Mesothelial cell of epicardium (in vitro differentiated cells): ENCODE data around the gene TMEM51. TPM values are rescaled to one million over a fixed set of nuclear protein-coding genes. Genes with fewer than 3 reads are reported as not detected.
A peak's percentile ranks its signal among the peaks of the same experiment; 100 is the strongest.
"Not testable (repeated sequence)": the region's sequence is repeated elsewhere in the genome, so short reads cannot be mapped to it uniquely, and the experiment has no call there.

ENCODE experiments used
- DNase-seq, 2 experiments: peaks; one replicate each; pipeline ENCODE4 v3.0.0; 2021; ENCODE audit warnings: low spot score in 2 of 2; ENCODE audit not compliant: unreplicated experiment in 2 of 2
- H3K27ac Mint-ChIP-seq: 2 replicates; pipeline ENCODE4 v1.8.0; 2021; ENCODE audit warnings: mixed read lengths
- H3K27me3 Mint-ChIP-seq: 2 replicates; pipeline ENCODE4 v1.8.0; 2021; ENCODE audit warnings: low read depth, mixed read lengths
- H3K36me3 Mint-ChIP-seq: 2 replicates; pipeline ENCODE4 v1.8.0; 2021; ENCODE audit warnings: mixed read lengths
- H3K4me1 Mint-ChIP-seq: 2 replicates; pipeline ENCODE4 v1.8.0; 2021; ENCODE audit warnings: mixed read lengths
- H3K4me3 Mint-ChIP-seq: 2 replicates; pipeline ENCODE4 v1.8.0; 2021; ENCODE audit warnings: mild to moderate bottlenecking, moderate library complexity, mixed read lengths
- H3K9me3 Mint-ChIP-seq: 2 replicates; pipeline ENCODE4 v1.8.0; 2021; ENCODE audit warnings: mixed read lengths
- total RNA-seq: library from RNA; stranded (reverse); gene quantifications from 3 replicates; pipeline ENCODE4 v1.2.1, GENCODE V29; 2021
- TF ChIP-seq, protein P1 (sequence below): fragments of 200-600 bp; sonication (generic); IDR thresholded peaks from one replicate; pipeline ENCODE4 v1.5.0; 2021; ENCODE audit warnings: antibody characterized with exemption; ENCODE audit not compliant: unreplicated experiment

The TMEM51 gene
- total RNA-seq, 1 donor from 2014 or later = 10.9 TPM

DNA sequence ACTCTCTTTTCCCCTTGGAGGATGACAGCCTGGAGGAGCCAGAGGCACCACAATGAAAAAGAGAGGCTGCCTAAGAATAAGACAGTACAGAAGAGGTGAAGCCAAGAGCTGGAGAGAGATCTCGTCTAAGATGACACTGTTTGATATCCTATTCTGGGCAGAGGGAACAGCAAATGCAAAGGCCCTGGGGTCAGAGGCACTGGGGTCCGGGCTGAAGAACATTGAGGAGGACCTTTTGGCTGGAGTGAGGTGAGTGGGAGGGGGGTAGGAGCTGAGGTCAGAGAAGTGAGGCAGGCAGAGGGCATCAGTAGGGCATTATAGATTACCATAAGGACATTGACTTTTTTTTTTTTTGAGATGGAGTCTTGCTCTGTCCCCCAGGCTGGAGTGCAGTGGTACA lies 19.3 kb upstream of the TMEM51 start:
- Mint-ChIP-seq H3K27me3 (no peaks in the 10 kb centered on the region), H3K9me3 (peaks cover 10% of the 10 kb centered on the region), H3K4me1 (peaks cover 5% of the 10 kb centered on the region), H3K27ac (no peak overlapping the region), H3K36me3 (no peaks in the 10 kb centered on the region), H3K4me3 (no peak overlapping the region)
- TF ChIP-seq, protein P1, sequence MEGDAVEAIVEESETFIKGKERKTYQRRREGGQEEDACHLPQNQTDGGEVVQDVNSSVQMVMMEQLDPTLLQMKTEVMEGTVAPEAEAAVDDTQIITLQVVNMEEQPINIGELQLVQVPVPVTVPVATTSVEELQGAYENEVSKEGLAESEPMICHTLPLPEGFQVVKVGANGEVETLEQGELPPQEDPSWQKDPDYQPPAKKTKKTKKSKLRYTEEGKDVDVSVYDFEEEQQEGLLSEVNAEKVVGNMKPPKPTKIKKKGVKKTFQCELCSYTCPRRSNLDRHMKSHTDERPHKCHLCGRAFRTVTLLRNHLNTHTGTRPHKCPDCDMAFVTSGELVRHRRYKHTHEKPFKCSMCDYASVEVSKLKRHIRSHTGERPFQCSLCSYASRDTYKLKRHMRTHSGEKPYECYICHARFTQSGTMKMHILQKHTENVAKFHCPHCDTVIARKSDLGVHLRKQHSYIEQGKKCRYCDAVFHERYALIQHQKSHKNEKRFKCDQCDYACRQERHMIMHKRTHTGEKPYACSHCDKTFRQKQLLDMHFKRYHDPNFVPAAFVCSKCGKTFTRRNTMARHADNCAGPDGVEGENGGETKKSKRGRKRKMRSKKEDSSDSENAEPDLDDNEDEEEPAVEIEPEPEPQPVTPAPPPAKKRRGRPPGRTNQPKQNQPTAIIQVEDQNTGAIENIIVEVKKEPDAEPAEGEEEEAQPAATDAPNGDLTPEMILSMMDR = no peak
- no peak for DNase-seq

DNA sequence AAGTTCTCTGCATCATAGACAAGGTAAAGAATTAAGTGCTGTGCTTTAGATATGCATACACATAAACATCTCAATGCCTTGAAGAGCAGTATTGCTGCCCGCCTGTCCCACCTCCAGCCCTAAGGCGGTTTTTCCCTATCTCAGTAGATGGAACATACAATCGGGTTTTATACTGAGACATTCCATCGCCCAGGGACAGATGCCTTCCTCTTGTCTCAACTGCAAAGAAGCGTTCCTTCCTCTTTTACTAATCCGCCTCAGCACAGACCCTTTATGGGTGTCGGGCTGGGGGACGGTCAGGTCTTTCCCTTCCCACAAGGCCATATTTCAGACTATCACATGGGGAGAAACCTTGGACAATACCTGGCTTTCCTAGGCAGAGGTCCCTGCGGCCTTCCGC lies 17.9 kb upstream of the TMEM51 start:
- not testable (repeated sequence) for H3K36me3 Mint-ChIP-seq, DNase-seq, H3K27me3 Mint-ChIP-seq, H3K27ac Mint-ChIP-seq, H3K4me3 Mint-ChIP-seq, H3K9me3 Mint-ChIP-seq
- peaks cover 10% of the 10 kb centered on the region for H3K4me1 Mint-ChIP-seq

DNA sequence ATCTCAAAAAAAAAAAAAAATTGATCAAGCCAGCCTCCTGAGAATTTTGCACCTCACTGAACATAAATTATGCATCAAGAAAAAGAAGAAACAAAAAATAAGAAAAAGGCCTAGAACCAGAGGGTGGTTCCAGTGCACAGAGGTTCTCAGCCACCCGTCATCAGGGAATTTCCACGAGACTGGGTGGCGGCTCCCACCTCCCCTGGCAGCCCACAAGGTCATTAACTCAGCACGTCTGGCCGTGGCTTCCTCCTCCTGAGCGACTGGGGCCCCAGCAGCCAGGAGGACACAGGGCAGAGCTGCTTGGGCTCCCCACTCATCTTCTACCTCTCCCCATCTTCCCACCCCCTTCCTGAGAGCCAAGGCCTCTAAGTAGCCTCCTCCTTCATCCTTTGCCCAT lies 15.7 kb upstream of the TMEM51 start:
- TF ChIP-seq, protein P1 = no peak
- no peak for DNase-seq
- Mint-ChIP-seq H3K27me3 (peaks cover 2% of the 10 kb centered on the region), H3K36me3 (peaks cover under 1% of the 10 kb centered on the region), H3K27ac (no peak overlapping the region), H3K4me1 (peaks cover 18% of the 10 kb centered on the region), H3K9me3 (peaks cover 1% of the 10 kb centered on the region), H3K4me3 (no peak overlapping the region)

DNA sequence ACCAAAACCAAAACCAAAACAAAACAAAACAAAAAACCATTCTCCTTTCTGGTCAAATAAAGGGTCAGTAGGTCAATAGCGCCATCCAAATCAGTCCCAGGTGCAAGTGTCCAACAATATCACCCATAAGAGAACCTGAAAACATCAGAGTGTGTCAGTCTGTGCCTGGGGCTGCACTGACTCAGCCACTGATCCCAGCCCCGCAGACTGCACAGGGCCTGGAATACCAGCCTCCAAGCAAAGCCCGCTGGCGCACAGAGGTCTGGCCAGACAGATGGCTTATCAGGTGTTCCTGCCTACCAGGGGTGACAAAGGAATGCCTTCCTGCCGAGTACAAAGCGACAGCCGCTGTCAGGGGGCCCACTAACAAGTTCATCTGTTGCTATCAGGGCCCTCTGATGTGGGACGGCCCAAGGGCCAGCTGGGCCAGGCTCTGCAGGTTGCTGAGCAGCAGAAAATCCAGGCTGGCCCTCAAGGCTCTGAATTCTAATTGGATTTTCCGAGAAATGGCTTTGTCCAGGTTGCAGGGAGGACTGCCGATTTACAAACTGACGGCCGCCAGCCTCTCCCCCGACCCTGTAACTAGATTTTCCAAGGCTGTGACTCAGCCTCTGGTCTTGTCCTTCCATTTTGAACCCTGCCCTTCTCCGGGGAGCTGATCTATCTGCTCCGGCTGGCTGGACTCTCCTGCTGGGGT lies 13.7 kb upstream of the TMEM51 start:
- H3K9me3 Mint-ChIP-seq = peaks cover 7% of the 10 kb centered on the region
- H3K4me3 Mint-ChIP-seq = no peak overlapping the region
- peaks cover 2% of the 10 kb centered on the region for H3K27me3 Mint-ChIP-seq

GRCh38 chr1:15141935-15142539 lies 11.5 kb upstream of the TMEM51 start:
- peaks cover 2% of the 10 kb centered on the region for H3K27me3 Mint-ChIP-seq
- peaks cover 18% of the 10 kb centered on the region for H3K4me1 Mint-ChIP-seq
- peaks cover 7% of the 10 kb centered on the region for H3K9me3 Mint-ChIP-seq
- H3K4me3 Mint-ChIP-seq = no peak overlapping the region
- peaks cover 6% of the 10 kb centered on the region for H3K36me3 Mint-ChIP-seq
- no peak for DNase-seq
- TF ChIP-seq, protein P1 = no peak
- peak overlapping the region; percentile 76 for H3K27ac Mint-ChIP-seq

More for the DNA sequence above, 13.7 kb upstream of the TMEM51 start:
- peak overlapping the region; percentile 48 for H3K27ac Mint-ChIP-seq
- peaks cover 18% of the 10 kb centered on the region for H3K4me1 Mint-ChIP-seq
- H3K36me3 Mint-ChIP-seq = peaks cover 6% of the 10 kb centered on the region
- TF ChIP-seq, protein P1 = no peak
- no peak for DNase-seq

DNA sequence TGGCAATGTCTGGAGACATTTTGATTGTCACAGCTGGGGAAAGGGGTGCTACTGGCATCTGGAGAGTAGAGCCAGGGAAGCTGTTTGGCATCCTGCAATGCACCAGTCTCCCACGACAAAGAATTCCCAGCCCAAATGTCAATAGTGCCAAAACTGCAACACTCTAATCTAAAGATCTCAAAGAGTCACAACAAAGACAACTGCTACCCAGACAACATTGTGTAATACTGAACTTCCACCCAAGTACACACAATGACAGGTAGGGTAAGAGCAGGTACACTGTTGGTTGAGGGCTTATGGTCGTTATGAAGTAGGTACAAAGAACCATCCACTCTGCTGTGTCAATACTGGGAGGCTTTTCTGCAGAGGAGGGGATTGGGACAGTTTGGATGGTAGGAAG lies 8.2 kb upstream of the TMEM51 start:
- Mint-ChIP-seq H3K27ac (no peak overlapping the region), H3K9me3 (peaks cover 7% of the 10 kb centered on the region), H3K4me3 (no peak overlapping the region), H3K27me3 (peaks cover 2% of the 10 kb centered on the region), H3K36me3 (peaks cover 6% of the 10 kb centered on the region), H3K4me1 (peaks cover 12% of the 10 kb centered on the region)
- TF ChIP-seq, protein P1 = no peak
- DNase-seq = no peak
